GM12891 (cell line): ENCODE results near the gene ME3.

Experiments
- DNase-seq: peaks from one replicate; pipeline ENCODE4 v3.0.0; 2011; ENCODE audit warnings: low spot score; ENCODE audit not compliant: insufficient read length
- FAIRE-seq: peaks from 2 replicates; lab custom pipeline; 2011; peaks lifted over from hg19 to GRCh38; lab: Jason Lieb, UNC
- PAX5 ChIP-seq: IDR thresholded peaks from 2 replicates; pipeline ENCODE4 v1.6.1; 2011; ENCODE audit warnings: low read length, moderate library complexity, mild to moderate bottlenecking; ENCODE audit not compliant: insufficient read depth, severe bottlenecking
- POLR2A ChIP-seq: IDR thresholded peaks from 2 replicates; pipeline ENCODE4 v1.6.1; 2011; ENCODE audit warnings: low read depth, low read length, control low read depth
- POLR2AphosphoS5 ChIP-seq: IDR thresholded peaks from 2 replicates; pipeline ENCODE4 v1.6.1; 2011; ENCODE audit warnings: low read depth, low read length, control low read depth
- POU2F2 ChIP-seq: IDR thresholded peaks from 2 replicates; pipeline ENCODE4 v1.6.1; 2011; ENCODE audit warnings: low read depth, mild to moderate bottlenecking, control low read depth, low read length, moderate library complexity
- SPI1 ChIP-seq: IDR thresholded peaks from 2 replicates; pipeline ENCODE4 v1.6.1; 2011; ENCODE audit warnings: low read depth, low read length, control low read depth
- TAF1 ChIP-seq: IDR thresholded peaks from 2 replicates; pipeline ENCODE4 v1.6.1; 2011; ENCODE audit warnings: low read depth, low read length, control low read depth

The ME3 gene

DNA sequence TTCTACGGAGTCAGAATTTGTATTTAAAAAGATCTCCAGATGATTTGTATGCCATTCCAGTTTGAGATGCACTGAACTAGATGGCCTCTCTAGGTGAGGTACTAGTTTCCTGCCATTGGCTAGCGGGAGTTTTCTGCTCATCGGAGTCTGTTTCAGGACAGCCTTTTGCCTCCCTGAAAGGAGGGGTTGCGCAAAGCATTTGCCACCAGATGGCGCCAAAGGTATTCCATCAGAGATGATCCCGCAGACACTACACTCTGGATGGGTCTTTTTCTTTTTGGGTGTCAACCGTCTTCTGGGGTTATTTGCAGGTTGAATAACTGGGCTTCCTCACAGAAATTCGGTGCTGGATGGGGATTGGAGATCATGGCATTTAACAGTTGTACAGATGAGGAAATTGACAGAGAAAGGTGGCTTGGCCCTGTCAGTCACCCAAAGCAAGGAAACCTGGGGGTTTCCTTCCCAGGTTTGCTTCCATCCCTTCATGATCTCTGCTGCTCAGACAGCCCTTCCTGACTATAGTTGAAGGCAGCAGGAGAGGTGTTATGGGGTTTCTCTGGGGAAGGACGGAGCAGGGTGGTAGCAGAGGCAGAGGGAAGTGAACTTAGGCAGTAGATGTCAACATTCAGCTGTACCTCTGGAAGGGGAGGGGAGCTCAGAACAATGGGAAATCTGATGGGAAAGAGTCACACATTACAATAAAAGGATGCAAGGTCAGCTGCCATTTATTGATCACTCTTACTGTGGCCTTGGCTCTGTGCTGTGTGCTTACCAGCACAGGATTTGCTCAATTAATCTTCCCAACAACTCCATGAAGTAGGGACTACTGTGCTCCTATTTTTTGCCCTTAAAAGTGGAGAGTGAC is 216.1 kb downstream of the ME3 start:
- no peak for TF ChIP-seq POU2F2
- TF ChIP-seq SPI1 = no peak
- TF ChIP-seq POLR2AphosphoS5 = no peak
- FAIRE-seq = no peak
- DNase-seq = peak; percentile 42

DNA sequence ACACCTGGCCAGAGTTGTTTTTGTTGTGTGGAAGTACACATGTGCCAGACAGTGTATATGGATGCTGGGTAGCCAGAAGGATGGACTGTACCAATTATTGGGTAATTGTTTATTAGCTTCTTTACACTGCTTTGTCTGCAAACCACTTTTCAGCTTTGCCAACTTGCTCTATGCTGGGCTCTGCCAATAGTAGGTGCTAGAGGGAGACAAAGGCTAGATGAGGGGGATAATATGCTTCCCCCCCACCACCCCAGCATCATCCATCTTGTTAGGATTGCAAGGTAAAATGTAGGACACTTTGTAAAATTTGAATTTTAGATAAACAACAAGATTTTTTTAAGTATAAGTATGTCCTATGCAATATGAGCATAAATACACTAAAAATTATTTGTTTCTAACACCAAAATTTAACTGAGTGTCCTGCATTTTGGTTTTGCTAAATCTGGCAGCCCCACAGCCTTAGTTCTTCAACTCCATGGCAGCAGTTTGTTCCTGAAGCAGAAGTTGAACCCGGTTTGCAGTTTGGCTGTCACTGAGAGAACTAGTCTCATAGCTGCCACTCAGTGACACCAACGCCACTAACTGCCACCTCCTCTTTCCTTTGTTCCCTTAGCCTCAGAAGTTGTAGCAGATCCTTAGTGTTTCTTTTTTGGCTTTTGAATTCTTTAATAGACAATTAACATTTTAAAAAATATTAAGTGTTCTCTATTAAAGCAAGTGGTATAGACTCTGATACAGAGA is 219.0 kb downstream of the ME3 start:
- FAIRE-seq (no peak), DNase-seq (no peak)
- no peak for TF ChIP-seq POLR2A
- TF ChIP-seq PAX5 = no peak
- no peak for TF ChIP-seq POLR2AphosphoS5

GRCh38 chr11:86449993-86450629 is 222.3 kb downstream of the ME3 start:
- DNase-seq (no peak), FAIRE-seq (no peak)
- peak; percentile 52 for TF ChIP-seq SPI1
- TF ChIP-seq POLR2A = no peak

DNA sequence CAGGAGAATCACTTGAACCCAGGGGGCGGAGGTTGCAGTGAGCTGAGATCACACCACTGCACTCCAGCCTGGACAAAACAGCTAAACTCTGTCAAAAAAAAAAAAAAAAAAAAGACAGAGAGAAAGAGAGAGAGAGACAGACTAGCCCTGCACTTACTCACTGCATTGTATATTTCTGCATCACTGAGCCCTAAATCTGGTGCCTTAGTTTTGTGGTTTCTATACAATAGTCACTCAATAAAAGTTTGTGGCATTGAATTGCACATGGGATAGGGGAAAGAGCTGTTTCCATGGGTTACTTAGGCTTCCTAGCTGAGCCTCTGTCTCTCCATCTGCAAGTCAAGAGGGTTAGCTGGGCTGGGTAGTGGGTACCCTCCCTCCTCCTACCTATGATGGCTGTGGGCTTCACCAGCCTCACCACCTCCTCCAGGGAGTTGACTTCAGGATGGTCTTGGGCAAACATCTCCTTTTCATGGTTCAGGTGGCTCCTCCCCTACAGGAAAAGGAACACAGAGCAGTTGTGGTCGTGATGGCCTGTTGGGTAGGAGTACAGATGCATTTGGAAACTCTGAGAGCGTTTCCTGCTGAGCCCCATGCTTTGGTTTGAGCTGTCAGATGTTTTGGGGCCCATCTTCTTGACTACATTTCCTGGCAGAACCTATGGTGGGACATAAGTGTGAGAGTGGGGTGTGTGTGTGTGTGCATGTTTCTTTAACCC is 224.5 kb downstream of the ME3 start:
- no peak for TF ChIP-seq POU2F2
- TF ChIP-seq POLR2A = no peak
- TF ChIP-seq SPI1 = no peak
- TF ChIP-seq POLR2AphosphoS5 = no peak
- no peak for TF ChIP-seq PAX5
- no peak for TF ChIP-seq TAF1
- DNase-seq = no peak
- FAIRE-seq = no peak

DNA sequence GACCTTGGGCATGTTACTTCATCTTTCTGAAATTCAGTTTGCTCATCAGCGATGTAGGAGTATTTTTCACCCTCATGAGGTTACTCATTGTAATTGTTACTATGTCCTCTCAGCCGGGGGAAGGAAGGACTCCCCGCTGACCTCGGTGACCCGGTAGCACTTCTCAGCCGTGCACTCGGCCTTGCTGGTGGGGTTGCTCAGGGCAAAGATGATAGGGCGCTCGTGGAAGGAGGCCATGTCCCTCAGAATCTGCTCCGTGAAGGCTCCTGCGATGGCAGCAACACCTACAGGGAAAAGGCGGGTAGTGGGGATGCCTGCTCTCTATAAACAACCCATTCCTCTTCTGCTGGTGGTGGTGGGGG is 225.5 kb downstream of the ME3 start:
- DNase-seq = no peak
- no peak for TF ChIP-seq PAX5
- TF ChIP-seq POU2F2 = no peak
- no peak for TF ChIP-seq POLR2AphosphoS5
- no peak for TF ChIP-seq SPI1
- TF ChIP-seq POLR2A = no peak
- no peak for TF ChIP-seq TAF1
- FAIRE-seq = no peak

- FAIRE-seq (no peak), DNase-seq (no peak)
- no peak for TF ChIP-seq POLR2A
- TF ChIP-seq POLR2AphosphoS5 = no peak
- no peak for TF ChIP-seq POU2F2
- no peak for TF ChIP-seq SPI1
- TF ChIP-seq PAX5 = no peak
- TF ChIP-seq TAF1 = no peak
These were observed 226.1 kb downstream of the ME3 start for GRCh38 chr11:86446163-86446923.

- no peak for TF ChIP-seq POLR2AphosphoS5
- no peak for TF ChIP-seq POU2F2
- no peak for TF ChIP-seq POLR2A
- no peak for TF ChIP-seq SPI1
- TF ChIP-seq PAX5 = no peak
- TF ChIP-seq TAF1 = no peak
- FAIRE-seq = no peak
- no peak for DNase-seq
These were observed 227.4 kb downstream of the ME3 start for GRCh38 chr11:86444981-86445380.

DNA sequence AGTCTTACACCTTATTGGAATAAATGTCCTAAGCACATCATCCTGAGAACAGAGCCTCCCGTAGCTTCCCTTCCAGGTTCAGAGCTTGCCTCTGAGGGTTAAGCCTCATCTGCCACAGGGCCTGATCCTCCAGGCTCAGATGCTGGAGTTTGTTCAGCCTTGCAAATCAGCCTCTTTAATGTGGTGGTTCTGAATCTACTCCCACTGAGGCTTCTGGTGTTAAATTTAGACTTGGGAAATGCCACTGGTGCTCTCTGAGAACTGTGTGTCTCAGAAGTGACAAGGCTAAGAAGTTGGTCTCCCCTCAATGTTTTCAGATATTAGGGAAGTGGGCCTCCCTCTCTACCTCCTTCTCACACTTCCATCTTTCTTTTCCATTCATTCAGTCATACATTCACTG is 229.0 kb downstream of the ME3 start:
- no peak for DNase-seq
- no peak for FAIRE-seq
- TF ChIP-seq PAX5 (no peak), SPI1 (peak; percentile 59)

DNA sequence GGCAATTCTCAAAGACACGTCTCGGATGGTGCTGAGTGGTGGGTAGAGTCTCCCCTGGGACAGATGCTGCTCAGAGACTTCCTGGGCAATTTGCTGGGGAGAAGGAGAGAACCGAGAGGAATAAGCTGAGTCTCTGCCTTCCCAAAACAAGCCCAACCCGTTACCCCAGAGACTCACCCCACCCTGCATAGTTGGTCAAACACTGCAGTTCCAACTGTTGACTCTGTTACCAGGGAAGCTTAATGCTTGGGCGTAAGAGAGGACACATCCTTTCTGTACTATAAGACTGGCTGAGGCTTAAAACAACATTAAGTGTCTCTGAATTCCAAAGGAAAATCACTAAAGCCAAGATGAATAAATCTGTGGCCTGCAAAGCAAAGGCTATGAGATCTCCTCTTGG is 229.6 kb downstream of the ME3 start:
- TF ChIP-seq TAF1 (no peak), POLR2A (no peak), POLR2AphosphoS5 (no peak), PAX5 (no peak), SPI1 (no peak), POU2F2 (no peak)
- FAIRE-seq (no peak), DNase-seq (no peak)
